Measurements from ENCODE around the gene KCNG2.

KCNG2 gene

DNA sequence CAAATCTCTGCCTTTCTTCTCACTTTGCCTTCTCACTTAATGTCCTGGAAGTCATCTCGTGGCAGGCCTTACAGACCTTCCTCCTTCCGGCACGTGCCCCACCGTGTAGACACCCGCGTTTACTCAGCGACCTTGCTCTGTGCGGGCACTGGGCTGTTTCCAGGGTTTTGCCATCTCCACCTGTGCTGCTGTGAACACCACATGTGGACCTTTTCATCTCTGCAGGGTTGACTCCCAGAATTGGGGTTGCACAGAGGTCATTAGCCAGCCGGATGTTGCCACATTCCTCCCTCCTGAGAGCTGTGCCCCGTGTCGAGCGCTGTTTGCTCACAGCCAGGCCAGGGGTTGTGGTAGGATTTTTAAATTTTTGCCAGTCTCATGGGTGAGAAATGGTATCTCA is 25.4 kb downstream of the KCNG2 start:
- no peak for FAIRE-seq

DNA sequence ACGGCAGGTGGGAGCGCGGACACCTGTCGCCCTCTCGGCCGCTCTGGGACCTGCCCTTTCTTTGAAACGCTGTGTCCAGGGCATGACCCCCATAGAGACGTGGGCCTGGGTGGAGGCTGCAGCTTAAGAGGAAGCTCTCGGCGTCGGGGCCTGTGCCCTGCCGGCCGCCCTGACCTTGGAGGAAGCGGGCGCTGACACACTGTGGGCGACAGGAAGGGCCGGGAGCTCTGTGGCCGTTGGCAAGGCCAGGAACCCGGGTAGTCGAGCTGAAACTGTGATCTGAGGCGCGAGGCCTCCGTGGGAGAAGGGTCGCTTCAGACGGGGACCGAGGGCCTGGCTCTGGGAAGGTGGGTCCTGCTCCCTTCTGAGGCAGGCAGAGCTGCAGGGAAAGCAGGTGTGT is 28.2 kb downstream of the KCNG2 start:
- no peak for FAIRE-seq

DNA sequence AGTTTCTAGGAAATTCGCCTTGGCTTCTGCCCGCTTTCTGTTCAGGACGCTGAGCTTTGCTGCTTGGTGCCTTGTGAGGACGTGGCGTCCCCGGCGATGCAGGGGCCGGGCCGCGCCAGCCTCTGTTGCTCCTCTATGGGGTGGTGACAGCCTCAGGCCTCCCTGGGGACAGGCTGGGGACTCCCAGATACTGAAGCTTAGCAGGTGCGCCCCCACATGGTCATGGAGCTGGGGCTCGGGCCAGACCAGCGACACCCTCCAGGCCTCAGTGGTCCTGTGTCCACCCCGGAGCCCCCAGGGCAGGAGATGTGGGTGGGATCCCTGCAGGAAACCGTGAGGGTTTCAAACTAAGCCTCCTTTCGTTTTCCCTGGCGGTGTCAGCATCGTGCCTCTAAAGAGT is 29.2 kb downstream of the KCNG2 start:
- no peak for FAIRE-seq

DNA sequence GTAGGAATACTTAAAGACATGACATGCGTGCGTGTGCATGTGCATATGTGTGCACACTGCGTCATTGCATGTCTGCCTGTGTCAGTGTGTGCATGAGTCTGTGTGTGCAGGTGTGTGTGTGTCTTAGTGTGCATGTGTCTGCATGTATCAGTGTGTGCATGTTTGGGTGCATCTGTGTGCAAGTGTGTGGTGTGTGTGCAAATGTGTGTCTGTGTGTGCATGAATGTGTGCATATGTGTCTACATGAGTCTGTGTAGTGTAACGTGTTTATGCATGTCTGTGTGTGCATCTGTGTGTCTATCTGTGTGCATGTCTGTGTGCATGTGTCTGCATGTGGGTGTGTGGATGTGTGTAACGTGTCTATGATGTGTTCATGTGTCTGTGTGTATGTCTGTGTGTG is 30.5 kb downstream of the KCNG2 start:
- FAIRE-seq, result no peak

DNA sequence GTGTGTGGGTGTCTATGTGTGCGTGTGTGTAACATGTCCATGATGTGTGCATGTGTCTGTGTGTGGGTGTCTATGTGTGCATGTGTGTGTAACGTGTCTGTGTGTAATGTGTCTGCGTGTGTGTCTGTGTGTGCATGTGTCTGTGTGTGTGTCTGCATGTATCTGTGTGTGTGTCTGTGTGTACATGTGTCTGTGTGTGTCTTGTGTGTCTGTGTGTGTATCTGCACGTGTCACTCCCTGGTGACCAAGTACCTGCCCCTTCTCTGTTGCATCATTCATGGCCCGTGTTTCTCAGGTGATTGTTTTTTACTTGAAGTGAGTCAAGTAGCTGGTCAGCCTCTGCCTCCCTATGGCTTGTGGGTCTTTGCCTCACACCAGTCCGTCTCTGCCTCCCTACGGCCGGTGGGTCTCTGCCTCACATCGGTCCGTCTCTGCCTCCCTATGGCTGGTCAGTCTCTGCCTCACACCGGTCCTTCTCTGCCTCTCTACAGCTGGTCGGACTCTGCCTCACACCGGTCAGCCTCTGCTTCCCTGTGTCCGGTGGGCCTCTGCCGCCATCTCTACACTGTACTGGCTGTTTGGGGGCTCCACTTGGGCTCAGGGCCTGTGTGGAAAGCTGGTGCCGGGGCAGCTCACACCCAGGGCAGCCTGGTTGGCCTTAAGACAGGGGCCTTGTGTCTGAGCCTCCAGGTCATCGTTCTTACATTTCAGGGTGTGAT is 31.6 kb downstream of the KCNG2 start:
- FAIRE-seq, result no peak

DNA sequence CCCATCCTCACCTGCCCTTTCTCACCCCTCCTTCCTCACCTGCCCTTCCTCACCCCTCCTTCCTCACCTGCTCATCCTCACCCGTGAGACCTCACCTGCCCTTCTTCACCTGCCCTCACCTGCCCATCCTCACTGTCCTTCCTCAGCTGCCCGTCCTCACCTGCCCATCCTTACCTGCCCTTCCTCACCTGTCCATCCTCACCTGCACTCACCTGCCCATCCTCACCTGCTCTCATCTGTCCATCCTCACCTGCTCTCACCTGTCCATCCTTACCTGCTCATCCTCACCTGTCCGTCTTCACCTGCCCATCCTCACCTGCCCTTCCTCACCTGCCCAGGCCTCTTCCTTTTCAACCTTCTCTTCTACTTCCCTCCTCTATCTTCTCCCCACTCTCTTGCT is 34.4 kb downstream of the KCNG2 start:
- no peak for FAIRE-seq

DNA sequence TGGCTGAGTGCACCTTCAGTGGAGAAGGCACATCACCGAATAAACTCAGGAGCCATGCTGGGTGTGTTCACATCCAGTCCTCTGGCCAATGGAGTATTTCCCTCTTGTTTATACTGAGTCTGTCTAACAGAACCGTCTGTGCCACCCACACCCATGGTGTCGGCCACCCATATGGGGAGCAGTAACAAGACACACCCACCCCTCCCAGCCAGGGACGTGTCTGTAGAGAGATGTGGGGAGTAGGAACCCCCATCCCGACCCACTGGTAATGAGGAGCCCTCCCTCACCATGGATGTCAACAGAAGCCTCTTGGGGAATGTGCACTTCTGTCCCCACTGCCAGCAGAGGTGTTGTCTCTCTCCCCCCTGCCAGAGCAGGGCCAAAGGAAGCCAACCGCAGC is 37.1 kb downstream of the KCNG2 start:
- FAIRE-seq, result no peak

DNA sequence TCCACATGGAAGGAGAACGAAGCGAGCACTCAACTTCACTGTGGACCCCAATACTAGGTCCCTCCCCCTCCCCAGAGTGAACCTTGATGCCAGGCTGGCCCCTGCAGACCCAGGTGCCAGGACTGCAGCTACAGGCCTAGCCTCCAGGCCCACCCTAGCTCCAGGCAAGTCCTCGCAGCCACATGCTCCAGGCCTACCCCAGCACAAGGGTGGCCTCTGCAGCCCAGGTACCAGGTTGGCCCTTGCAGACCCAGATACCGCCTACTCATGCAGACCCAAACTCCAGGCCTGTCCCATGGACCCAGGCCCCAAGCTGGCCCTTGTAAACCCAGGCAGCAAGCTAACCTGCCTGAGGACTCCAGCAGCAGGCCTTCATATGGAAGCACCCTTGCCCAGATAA is 44.2 kb downstream of the KCNG2 start:
- no peak for FAIRE-seq

DNA sequence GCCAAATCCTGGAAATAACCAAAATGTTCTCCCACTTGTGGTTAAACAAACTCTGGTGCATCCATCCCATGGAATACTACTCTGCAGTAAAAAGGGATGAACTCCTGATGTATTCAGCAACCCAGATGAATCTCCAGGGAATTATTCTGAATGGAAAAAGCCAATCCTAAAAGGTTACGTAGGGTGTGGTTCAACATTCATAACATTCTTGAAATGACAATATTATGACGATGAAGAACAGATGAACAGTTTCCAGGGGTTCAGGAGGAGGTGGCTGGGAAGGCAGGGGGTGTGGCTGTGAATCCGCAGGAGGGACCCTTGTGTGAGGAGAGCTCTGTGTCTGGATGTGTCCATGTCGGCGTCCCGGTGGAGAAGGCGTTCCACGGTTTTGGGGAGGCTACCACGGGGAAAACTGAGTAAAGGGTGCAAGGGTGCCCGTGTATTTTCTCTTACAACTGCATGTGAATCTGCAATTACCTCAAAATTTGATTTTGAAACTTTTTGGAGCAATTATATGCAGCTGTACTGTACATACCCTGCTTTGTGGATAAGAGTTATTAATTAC is 47.3 kb downstream of the KCNG2 start:
- FAIRE-seq, result no peak

DNA sequence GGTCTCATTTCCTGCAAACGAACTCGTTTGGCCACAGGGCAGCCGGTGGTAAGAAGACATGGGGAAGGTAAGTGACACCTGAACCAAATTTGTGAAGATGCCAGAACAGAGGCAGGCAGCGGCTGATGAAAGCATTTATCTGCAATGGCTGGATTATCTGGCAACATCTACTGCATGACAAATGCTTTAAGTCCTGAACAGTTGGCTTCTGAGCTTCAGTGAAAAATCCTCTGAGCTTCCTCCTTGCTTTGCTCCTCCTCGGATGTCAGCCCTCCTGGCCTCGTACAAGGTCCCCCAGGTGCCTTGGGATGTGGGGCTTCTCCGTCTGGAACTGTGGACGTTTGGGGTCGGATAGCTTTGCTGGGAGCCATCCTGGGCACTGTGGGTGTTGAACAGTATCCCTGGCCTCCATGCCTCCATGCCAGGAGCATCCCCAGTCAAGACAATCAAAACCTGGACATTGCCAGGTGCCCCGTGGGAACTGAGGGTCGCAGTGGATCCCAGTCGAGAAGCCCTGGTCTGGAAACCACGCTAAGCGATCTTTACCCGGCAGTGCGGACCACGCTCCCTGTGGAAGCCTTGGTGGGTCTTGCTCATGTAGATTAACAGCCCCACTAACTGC is 49.3 kb downstream of the KCNG2 start:
- FAIRE-seq, result no peak

DNA sequence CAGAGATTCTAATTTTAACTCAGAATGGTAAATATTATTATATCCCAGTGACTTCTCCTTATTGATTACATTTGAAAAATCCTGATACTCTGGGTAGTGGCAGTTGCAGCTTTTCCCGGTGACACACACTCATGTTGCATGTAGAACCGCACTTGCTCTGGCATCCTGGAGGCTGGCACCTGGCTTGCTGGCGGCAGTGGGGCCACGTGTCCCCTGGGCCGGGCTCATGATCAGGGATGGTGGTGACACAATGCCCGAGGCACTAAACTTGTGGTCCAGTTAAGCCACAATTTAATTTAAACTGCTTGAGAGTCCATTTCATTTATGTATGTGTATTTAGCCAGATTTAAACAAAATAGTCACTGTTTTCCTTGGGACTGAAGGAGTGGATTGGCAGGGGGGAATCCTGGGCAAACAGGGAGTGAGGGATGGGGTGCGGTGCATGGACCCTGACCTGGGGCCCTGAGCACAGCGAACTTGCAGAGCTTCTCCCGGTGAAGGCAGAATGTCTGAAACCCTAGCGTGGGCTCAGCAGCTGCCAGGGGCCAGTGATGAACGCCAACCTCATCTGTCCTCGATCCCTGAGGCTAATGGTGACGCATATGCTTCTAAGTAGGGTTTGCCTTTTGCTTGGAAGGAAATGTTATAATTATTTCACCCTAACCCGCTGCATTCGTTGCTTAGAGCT is 50.0 kb downstream of the KCNG2 start:
- FAIRE-seq, result no peak

DNA sequence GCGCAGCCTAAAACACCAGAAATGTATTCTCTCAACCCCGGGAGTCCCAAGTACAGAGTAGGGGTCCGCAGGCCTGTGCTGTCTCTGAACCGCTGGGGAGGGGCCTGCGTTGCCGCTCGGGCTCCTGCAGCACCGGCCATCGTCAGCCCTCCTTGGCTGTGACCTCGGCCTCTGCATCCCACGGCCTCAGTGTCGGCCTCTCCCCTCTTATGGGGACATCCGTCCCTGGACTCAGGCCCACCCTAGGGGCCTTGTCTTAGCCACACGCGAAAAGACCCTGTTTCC is 50.5 kb downstream of the KCNG2 start:
- FAIRE-seq, result no peak

DNA sequence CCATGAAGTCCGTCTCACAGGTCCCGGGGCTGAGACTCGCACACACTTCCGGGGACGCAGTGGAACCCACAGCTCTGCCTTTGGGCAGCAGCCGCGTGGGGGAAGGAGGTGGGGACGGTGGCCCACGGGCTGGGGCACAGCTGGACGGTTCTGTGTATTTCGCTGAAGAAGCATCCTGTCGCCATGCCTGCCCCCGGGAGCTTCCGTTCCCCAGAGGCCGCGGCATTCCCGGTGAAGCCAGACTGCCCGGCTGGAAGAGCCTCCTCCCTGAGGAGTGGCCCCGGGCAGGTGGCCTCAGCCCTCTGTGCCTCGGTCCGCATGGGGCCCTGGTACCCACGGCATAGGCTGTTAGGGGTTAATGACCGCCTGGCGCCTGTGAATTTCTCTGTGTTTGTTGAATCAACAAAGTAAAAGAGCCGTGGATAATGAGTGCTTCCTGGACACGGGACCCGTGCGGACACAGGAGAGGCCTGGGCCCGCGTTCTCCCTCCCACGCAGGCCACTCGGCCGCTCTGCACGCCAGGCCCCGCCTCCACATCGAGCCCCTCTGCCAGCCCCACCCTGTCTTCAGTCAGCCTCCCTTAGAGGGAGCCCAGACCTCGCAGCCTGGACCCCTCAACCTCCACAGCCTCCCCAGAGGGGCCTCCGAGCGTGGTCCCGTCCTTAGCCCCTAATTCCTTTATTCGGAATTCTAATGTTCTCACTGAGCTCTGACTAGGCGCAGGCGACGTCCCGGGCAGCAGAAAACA is 51.0 kb downstream of the KCNG2 start:
- no peak for FAIRE-seq

DNA sequence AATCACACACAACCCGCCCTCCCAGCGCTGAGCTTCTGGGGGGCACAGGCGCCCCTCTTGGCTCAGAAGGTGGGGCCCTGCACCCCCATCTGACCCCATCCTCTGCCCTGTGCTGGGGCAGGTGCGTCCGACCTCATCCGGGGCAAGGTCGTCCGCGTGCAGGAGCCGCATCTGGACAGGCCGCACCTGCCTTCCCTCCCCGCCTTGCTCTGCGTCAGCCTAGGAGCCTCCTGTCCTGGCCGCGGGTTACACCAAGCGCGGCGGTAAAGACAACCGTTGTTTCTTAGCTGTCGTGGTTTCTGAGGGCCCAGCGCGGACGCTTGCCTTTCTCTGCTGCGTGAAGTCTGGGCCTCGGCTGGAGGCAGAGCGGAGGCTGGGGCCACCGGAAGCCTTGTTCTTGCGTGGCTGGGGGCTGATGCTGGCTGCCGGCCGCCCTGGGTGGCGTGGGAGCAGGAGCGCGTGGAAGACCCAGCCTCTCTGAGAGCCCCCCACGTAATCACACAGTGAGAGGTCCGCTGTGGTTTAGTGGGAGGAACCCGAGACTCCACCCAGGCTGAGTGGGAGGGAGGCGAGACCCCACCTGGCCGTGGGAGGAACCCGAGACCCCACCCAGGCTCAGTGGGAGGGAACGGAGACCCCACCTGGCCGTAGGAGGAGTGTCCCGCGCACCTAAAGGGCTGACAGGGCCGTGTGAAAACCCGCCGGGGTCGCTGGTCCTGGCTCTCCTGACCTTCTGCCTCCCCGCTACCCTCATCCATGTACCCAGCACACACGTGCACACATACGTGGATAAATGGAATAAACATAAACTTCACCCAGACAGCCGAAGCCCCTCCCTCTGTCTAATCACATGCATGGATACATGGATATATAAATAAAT is 51.8 kb downstream of the KCNG2 start:
- no peak for FAIRE-seq

DNA sequence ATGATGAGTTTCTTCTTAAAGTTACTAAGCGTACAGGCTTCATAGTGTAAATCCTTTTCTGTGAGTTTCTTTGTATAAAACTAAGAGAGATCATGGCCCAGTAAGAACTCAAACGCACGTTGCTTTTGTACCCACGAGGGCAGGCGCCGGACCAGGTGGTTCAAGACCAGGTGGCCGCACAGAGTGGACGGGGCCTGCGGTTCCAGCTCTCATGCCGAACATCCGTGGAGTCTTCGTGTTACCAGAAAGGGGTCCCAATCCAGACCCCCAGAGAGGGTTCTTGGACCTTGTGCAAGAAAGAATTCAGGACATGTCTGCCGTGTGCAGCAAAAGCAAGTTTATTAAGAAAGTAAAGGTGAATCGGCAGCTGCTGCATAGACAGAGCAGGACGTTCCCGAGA is 53.0 kb downstream of the KCNG2 start:
- FAIRE-seq, result no peak

DNA sequence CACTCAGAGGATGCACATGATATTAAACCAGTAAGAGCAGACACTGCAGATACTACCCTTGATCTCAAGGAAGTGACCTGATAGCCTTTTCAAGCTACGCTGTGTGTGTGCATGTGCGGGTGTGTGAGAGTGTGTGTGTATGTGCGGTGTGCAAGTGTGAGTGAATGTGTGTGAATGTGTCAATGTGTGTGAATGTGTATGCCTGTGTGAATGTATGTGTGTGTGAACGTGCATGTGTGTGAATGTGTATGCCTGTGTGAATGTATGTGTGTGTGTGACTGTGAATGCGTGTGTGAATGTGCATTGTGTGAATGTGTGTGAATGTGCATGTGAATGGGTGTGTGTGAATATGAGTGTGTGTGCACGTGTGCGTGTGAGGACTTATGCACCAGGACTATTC is 53.8 kb downstream of the KCNG2 start:
- no peak for FAIRE-seq

DNA sequence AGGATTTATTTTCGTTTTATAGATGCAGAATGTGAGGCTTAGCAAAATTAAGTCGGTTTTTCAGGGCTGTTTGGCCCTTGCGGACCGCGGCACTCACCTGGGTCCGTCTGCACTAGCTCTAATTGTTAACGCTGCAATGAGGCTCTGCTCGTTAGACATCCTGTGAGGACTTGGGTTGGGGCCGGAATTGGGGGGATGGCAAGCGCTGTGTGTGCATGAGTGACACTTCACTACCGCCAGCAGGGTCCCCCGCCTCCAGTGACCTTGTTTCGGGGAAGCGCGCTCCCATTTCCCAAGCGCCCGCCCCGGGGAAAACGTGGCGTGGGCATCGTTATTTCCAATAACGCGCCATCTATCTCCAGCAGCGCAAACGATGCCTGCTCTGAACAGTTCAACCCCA is 54.2 kb downstream of the KCNG2 start:
- FAIRE-seq, result no peak

DNA sequence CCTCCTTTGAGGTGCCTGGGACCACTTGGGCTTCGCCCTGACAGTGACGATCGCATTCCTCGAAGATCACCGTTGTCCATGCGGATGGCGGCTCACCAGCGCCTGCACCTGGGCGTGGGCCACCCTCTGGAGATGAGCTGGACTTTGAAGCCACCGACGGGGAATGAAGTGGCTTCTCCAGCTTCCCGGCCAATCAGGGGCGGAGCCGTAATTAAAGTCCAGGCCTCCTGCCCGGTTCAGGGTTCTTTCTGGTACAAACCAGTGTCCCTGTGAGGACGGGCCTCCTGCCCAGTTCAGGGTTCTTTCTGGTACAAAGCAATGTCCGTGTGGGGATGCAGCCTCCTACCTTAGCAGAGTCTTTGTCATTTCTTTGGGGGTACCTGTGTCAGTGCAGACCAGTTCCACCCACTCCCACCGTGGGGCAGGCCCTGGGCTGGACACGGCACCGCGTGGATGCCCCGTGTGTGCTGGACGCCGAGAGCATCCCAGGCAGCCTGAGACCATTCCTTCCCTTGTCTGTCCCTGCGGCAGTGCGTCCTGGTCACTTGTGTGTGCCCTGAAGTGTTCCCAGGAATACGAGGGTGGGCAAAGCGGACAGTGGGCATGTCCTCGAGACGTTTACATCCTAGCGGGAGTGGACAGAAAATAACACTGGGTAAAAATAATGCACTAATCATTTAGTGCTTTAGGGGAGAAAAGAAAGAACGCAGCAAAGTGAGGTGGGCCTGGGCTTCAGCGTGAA is 55.0 kb downstream of the KCNG2 start:
- FAIRE-seq, result no peak

DNA sequence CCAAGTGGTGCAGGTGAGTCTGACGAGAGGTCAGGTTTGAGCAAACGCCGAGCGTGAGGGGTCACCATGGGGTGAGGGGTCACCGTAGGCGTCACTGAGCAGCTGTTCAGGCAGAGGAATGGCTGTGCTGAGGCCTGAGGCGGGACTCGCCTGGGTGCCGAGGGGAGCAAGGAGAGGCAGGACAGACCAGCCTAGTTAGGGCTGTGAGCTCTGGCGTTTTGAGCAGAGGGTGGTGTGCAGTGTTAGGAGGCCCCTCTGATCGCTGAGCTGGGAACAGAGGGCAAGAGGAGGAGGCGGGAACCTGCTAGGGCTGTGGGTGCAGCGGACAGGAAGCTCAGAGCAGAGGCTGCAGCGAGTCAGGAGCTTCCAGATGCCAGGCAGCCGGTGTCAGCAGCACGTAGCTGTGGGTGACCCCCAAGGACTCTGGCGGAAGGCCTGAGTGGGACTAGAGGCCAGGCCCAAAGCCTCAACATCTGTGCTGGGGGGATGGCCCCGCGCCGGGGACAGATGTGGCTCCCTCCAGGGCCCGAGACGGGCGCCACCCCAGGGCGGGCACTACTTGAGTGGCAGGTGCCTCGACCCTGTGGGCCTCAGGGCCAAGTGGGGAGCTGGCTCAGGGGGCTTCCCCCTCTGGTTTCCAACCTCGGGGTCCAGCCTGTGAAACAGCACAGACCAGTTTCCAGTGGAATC is 55.7 kb downstream of the KCNG2 start:
- FAIRE-seq, result no peak

DNA sequence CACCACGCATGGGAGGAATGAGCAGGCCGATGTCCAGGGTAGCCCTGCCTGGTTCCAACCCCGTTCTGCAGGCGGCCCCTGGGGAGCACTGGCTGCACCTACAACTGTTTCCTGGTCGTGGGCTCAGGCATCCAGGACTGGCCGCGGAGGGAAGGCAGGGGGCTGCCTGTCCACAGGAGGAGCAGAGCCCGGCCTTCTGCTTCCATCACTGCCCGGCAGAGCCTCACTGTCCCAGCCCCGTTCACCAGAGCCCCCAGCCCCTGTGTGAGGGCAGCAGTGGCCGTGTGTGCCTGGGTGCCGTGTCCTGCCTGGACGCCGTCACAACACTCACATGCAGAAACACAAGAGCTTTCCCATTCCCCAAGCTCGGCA is 56.2 kb downstream of the KCNG2 start:
- no peak for FAIRE-seq

All from TTC549 (cell line).